B cell (primary cell): ENCODE measurements around the gene SNRPF.

Experiments used
- CTCF ChIP-seq: fragments of 200-600 bp; IDR thresholded peaks from one replicate; pipeline ENCODE4 v1.8.0; 2022; ENCODE audit warnings: antibody characterized with exemption, mild to moderate bottlenecking
- EZH2 ChIP-seq: IDR thresholded peaks from 2 replicates; pipeline ENCODE4 v1.6.1; 2012; ENCODE audit warnings: borderline replicate concordance, low read depth, mild to moderate bottlenecking, moderate library complexity, low read length; ENCODE audit not compliant: insufficient read depth, poor library complexity, severe bottlenecking

- TF ChIP-seq CTCF (no peak), EZH2 (no peak)
Observed at GRCh38 chr12:95884998-95885397, 26.2 kb downstream of the SNRPF start.
